K562 (cell line): ENCODE measurements around the gene AMZ2. TPM values are rescaled to one million over a fixed set of nuclear protein-coding genes. Genes with fewer than 3 reads are reported as not detected.

Experiments
- HDAC2 ChIP-seq: fragments of 450-650 bp; IDR thresholded peaks from 2 replicates; pipeline ENCODE4 v1.6.1; 2016; ENCODE audit warnings: mild to moderate bottlenecking
- HIVEP1 ChIP-seq: fragments of 250-450 bp; sonication (Bioruptor Pico); IDR thresholded peaks from 2 replicates; pipeline ENCODE4 v1.4.0; 2020; ENCODE audit warnings: mild to moderate bottlenecking
- IFI16 ChIP-seq: fragments of 250-450 bp; sonication (Bioruptor Pico); IDR thresholded peaks from 2 replicates; pipeline ENCODE4 v2.1.2; 2022; ENCODE audit warnings: mild to moderate bottlenecking, inconsistent platforms
- KDM5B ChIP-seq: fragments of 200-600 bp; sonication (generic); IDR thresholded peaks from 2 replicates; pipeline ENCODE4 v1.6.1; 2012; ENCODE audit warnings: low read depth, mild to moderate bottlenecking, moderate library complexity, low read length, control low read depth, inconsistent platforms; ENCODE audit not compliant: insufficient replicate concordance
- KLF6 ChIP-seq: fragments of 250-450 bp; sonication (Bioruptor Pico); IDR thresholded peaks from 2 replicates; pipeline ENCODE4 v1.4.0; 2020; ENCODE audit warnings: mild to moderate bottlenecking, moderate library complexity, borderline replicate concordance
- LCOR ChIP-seq: sonication (generic); formaldehyde crosslinking; IDR thresholded peaks from 2 replicates; pipeline ENCODE4 v1.8.0; 2022; ENCODE audit warnings: mild to moderate bottlenecking, missing genetic modification reagents
- MECOM ChIP-seq: fragments of 250-450 bp; sonication (Bioruptor Pico); IDR thresholded peaks from 2 replicates; pipeline ENCODE4 v1.8.0; 2022; ENCODE audit warnings: inconsistent platforms
- NFE2 ChIP-seq: IDR thresholded peaks from 2 replicates; pipeline ENCODE4 v1.6.1; 2014; ENCODE audit warnings: antibody characterized with exemption, low read depth
- RCOR1 ChIP-seq, 2 experiments: IDR thresholded peaks; 2 replicates each; pipeline ENCODE4 v1.6.1; 2012; ENCODE audit warnings: low read depth in 2 of 2, low read length in 2 of 2, borderline replicate concordance in 1 of 2, improper control_type of control experiment in 1 of 2
- SIRT6 ChIP-seq: IDR thresholded peaks from one replicate; pipeline ENCODE4 v1.6.1; 2012; ENCODE audit warnings: low read depth, mild to moderate bottlenecking, control low read depth, inconsistent platforms, low read length, moderate library complexity
- SNIP1 ChIP-seq: fragments of 450-650 bp; IDR thresholded peaks from 2 replicates; pipeline ENCODE4 v1.7.1; 2017; ENCODE audit warnings: low read depth, mild to moderate bottlenecking
- SP2 ChIP-seq: IDR thresholded peaks from 2 replicates; pipeline ENCODE4 v1.6.1; 2011; ENCODE audit warnings: mild to moderate bottlenecking, low read depth, low read length, moderate library complexity; ENCODE audit not compliant: poor library complexity, severe bottlenecking; ENCODE audit errors: extremely low read depth
- TGIF2 ChIP-seq: sonication (generic); formaldehyde crosslinking; IDR thresholded peaks from 2 replicates; pipeline ENCODE4 v1.8.1; 2022; ENCODE audit warnings: mild to moderate bottlenecking, missing genetic modification reagents, moderate library complexity
- ZNF561 ChIP-seq: fragments of 450-650 bp; formaldehyde crosslinking; conservative IDR thresholded peaks from 2 replicates; pipeline ENCODE4 v1.4.0; 2020; ENCODE audit warnings: mild to moderate bottlenecking, moderate library complexity
- polyA plus RNA-seq, 8 experiments: library from polyadenylated mRNA; depleted of rRNA in 4 of 8; stranded (reverse) in 5 of 8; unstranded in 3 of 8; fragments of >200 nt; fragmentation: Nextera tagmentation in 2 of 8; fragmentation: Illumina TruSeq in 1 of 8; extraction: Ambion mirVana in 2 of 8; extraction: Trizol in 1 of 8; gene quantifications; 2 replicates each; pipeline versions ENCODE4 v1.2.1 to v1.2.3, GENCODE V29; 2011 to 2014; ENCODE audit warnings: inconsistent platforms in 1 of 8, missing spikeins in 1 of 8
- total RNA-seq, 7 experiments: library from RNA; depleted of rRNA in 6 of 7; stranded (reverse); fragments of >200 nt in 6 of 7; fragmentation: Illumina TruSeq in 2 of 7; extraction: Trizol in 2 of 7; gene quantifications; 2 replicates each; pipeline versions ENCODE4 v1.2.1 to v1.2.3, GENCODE V29; 2011 to 2021; ENCODE audit warnings: low replicate concordance in 1 of 7
- TF ChIP-seq, protein P1 (sequence below): fragments of 200-800 bp; sonication (Bioruptor generic); IDR thresholded peaks from 2 replicates; pipeline ENCODE4 v1.6.1; 2016; ENCODE audit warnings: missing genetic modification characterization, missing compliant biosample characterization
- TF ChIP-seq, protein P2 (sequence below), 2 experiments: IDR thresholded peaks; 2 replicates each; pipeline ENCODE4 v1.6.1; 2012; ENCODE audit warnings: improper control_type of control experiment in 2 of 2, low read depth in 2 of 2, low read length in 2 of 2, borderline replicate concordance in 1 of 2
- TF ChIP-seq, protein P3 (sequence below): sonication (generic); formaldehyde crosslinking; IDR thresholded peaks from 2 replicates; pipeline ENCODE4 v1.8.0; 2022; ENCODE audit warnings: missing genetic modification reagents, mild to moderate bottlenecking, borderline replicate concordance

AMZ2 gene
- total and polyA plus RNA-seq, 9 of the 15 experiments (the other 6 are each of a cell fraction or from before 2014, with no cell fraction given): 22.6 to 92.2 (median 52.6) TPM

DNA sequence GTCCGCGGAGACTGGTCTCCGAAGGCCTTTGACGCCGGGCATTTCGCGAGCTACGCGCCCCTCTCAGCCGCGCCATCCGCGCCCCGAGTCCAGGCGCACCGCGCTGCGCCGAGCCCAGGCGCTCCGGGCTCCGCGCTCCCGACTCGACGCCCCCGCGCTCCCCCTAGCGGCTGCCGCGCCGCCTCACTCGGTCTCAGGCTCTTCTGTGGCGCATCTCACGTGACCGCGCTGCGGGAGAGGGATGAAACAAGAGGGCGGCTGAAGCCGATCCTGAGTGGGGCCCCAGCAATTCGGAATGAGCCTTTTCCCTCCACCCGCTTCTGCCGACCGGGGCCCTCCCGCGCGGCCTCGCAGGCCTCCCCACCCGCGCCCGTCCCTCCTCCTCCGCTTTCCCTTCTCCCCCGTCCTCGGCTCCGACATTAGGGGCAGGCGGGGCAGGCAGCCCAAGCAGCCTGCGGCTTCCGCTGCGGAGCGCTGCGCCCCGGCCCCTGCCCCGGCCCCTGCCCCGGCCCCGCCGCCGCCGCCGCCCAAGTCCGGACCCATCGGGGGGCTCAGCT is 42.5 kb upstream of the AMZ2 start (continued):
- TF ChIP-seq, protein P1, sequence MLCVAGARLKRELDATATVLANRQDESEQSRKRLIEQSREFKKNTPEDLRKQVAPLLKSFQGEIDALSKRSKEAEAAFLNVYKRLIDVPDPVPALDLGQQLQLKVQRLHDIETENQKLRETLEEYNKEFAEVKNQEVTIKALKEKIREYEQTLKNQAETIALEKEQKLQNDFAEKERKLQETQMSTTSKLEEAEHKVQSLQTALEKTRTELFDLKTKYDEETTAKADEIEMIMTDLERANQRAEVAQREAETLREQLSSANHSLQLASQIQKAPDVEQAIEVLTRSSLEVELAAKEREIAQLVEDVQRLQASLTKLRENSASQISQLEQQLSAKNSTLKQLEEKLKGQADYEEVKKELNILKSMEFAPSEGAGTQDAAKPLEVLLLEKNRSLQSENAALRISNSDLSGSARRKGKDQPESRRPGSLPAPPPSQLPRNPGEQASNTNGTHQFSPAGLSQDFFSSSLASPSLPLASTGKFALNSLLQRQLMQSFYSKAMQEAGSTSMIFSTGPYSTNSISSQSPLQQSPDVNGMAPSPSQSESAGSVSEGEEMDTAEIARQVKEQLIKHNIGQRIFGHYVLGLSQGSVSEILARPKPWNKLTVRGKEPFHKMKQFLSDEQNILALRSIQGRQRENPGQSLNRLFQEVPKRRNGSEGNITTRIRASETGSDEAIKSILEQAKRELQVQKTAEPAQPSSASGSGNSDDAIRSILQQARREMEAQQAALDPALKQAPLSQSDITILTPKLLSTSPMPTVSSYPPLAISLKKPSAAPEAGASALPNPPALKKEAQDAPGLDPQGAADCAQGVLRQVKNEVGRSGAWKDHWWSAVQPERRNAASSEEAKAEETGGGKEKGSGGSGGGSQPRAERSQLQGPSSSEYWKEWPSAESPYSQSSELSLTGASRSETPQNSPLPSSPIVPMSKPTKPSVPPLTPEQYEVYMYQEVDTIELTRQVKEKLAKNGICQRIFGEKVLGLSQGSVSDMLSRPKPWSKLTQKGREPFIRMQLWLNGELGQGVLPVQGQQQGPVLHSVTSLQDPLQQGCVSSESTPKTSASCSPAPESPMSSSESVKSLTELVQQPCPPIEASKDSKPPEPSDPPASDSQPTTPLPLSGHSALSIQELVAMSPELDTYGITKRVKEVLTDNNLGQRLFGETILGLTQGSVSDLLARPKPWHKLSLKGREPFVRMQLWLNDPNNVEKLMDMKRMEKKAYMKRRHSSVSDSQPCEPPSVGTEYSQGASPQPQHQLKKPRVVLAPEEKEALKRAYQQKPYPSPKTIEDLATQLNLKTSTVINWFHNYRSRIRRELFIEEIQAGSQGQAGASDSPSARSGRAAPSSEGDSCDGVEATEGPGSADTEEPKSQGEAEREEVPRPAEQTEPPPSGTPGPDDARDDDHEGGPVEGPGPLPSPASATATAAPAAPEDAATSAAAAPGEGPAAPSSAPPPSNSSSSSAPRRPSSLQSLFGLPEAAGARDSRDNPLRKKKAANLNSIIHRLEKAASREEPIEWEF (CRISPR knock-in tag): no peak
- TF ChIP-seq KLF6 (CRISPR knock-in tag) (no peak), MECOM (CRISPR knock-in tag) (no peak), HIVEP1 (CRISPR knock-in tag) (no peak), SIRT6 (no peak), TGIF2 (CRISPR knock-in tag) (no peak), HDAC2 (0 out of 2 replicates have a peak, but pooled peaks have one; percentile 27), RCOR1 (IDR thresholded peaks at IDR 0.05; ENCODE audit: borderline replicate concordance in 1 of 2, low read depth in 2 of 2, low read length in 2 of 2) (peak in 1 of 2 experiments; percentile 81; a peak in 1 of 4 replicates), KDM5B (no peak), NFE2 (no peak), SNIP1 (no peak), IFI16 (CRISPR knock-in tag) (no peak), ZNF561 (CRISPR knock-in tag) (no peak), LCOR (CRISPR knock-in tag) (0 out of 2 replicates have a peak, but pooled peaks have one; percentile 32), SP2 (no peak)
- TF ChIP-seq, protein P2, sequence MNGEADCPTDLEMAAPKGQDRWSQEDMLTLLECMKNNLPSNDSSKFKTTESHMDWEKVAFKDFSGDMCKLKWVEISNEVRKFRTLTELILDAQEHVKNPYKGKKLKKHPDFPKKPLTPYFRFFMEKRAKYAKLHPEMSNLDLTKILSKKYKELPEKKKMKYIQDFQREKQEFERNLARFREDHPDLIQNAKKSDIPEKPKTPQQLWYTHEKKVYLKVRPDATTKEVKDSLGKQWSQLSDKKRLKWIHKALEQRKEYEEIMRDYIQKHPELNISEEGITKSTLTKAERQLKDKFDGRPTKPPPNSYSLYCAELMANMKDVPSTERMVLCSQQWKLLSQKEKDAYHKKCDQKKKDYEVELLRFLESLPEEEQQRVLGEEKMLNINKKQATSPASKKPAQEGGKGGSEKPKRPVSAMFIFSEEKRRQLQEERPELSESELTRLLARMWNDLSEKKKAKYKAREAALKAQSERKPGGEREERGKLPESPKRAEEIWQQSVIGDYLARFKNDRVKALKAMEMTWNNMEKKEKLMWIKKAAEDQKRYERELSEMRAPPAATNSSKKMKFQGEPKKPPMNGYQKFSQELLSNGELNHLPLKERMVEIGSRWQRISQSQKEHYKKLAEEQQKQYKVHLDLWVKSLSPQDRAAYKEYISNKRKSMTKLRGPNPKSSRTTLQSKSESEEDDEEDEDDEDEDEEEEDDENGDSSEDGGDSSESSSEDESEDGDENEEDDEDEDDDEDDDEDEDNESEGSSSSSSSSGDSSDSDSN (IDR thresholded peaks at IDR 0.05; ENCODE audit: borderline replicate concordance in 1 of 2, low read depth in 2 of 2, low read length in 2 of 2): peak; percentile 78 to 80; a peak in 2 of 4 replicates
- TF ChIP-seq, protein P3, sequence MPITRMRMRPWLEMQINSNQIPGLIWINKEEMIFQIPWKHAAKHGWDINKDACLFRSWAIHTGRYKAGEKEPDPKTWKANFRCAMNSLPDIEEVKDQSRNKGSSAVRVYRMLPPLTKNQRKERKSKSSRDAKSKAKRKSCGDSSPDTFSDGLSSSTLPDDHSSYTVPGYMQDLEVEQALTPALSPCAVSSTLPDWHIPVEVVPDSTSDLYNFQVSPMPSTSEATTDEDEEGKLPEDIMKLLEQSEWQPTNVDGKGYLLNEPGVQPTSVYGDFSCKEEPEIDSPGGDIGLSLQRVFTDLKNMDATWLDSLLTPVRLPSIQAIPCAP (CRISPR knock-in tag): no peak
